Brain microvascular endothelial cell (primary cell): ENCODE data around the gene PRTFDC1.
"Not testable (repeated sequence)": the region's sequence is repeated elsewhere in the genome, so short reads cannot be mapped to it uniquely, and the experiment has no call there.

ENCODE experiments used
- DNase-seq: peaks from one replicate; pipeline ENCODE4 v3.0.0-alpha.2; 2020
- H3K27ac ChIP-seq: fragments of 250-450 bp; sonication (Bioruptor Pico); 2 replicates; pipeline ENCODE4 v1.5.1; 2020; ENCODE audit warnings: mild to moderate bottlenecking, moderate library complexity
- H3K27me3 ChIP-seq: fragments of 250-450 bp; sonication (Bioruptor Pico); replicated peaks from 2 replicates; pipeline ENCODE4 v1.5.1; 2020; ENCODE audit warnings: mild to moderate bottlenecking
- H3K36me3 ChIP-seq: fragments of 250-450 bp; sonication (Bioruptor Pico); replicated peaks from 2 replicates; pipeline ENCODE4 v1.5.1; 2020; ENCODE audit warnings: mild to moderate bottlenecking
- H3K4me3 ChIP-seq: 2 replicates; pipeline ENCODE4 v1.5.1; 2011; ENCODE audit warnings: low read depth, mild to moderate bottlenecking, control low read depth, low read length, moderate library complexity
- in situ Hi-C: cut with HindIII; loops from 2 replicates; pipeline ENCODE4 v1.10.0; 2017; ENCODE audit warnings: low sequenced_read_pairs, low pct_ligation_motif_present
- TF ChIP-seq, protein P1 (sequence below): IDR thresholded peaks from 2 replicates; pipeline ENCODE4 v1.5.1; 2011; ENCODE audit warnings: low read depth, mild to moderate bottlenecking, moderate library complexity, low read length, control low read depth, inconsistent platforms; ENCODE audit errors: missing control alignments

Gene PRTFDC1

DNA sequence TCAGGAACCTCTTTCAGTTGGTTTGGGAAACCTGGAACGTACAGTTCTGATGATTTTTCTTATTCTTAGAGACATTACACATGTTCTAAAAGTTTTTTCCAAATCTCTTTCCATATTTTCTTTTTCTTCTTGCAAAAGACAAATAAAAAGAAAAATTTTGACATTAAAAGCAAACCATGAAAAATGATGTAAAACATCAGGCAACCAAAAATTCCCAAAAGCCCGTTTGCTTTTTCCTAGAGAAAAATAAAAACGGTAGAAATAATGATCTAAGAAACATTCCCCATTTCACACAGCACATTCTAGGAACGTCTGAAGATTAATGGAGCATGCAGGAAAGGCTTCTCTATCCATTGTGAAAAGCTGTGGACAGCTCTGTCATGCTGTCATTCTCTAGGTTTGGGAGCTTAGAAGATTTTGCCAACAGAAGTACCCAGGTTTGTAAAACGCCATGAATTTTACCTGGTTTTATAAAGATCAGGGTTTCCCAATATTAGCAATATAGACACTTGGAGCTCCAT, 11.2 kb upstream of the PRTFDC1 start:
- TF ChIP-seq, protein P1, sequence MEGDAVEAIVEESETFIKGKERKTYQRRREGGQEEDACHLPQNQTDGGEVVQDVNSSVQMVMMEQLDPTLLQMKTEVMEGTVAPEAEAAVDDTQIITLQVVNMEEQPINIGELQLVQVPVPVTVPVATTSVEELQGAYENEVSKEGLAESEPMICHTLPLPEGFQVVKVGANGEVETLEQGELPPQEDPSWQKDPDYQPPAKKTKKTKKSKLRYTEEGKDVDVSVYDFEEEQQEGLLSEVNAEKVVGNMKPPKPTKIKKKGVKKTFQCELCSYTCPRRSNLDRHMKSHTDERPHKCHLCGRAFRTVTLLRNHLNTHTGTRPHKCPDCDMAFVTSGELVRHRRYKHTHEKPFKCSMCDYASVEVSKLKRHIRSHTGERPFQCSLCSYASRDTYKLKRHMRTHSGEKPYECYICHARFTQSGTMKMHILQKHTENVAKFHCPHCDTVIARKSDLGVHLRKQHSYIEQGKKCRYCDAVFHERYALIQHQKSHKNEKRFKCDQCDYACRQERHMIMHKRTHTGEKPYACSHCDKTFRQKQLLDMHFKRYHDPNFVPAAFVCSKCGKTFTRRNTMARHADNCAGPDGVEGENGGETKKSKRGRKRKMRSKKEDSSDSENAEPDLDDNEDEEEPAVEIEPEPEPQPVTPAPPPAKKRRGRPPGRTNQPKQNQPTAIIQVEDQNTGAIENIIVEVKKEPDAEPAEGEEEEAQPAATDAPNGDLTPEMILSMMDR: no peak
- in situ Hi-C loops: no loop called here
- no peak overlapping the region for H3K27ac ChIP-seq
- no peaks in the 10 kb centered on the region for H3K27me3 ChIP-seq
- no peak overlapping the region for H3K4me3 ChIP-seq
- no peaks in the 10 kb centered on the region for H3K36me3 ChIP-seq
- no peak for DNase-seq

DNA sequence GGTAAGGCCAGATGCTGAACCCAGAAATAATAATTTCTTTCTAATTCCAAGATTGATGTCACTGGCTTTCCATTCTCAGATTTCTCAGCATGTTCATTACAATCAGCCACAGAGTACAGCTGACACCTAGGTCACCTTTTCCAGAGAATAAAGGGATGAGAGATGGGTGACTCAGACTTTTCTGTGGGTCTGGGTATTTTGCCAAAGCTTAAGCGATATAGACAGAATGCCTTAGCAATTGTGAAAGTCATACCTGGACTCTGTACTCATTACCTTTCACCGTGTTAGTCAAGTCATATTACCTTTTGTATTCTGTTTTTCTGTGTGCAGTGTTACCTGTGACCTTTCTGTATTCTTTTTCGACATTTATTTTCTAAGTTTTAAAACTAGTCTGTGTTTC, 10.6 kb upstream of the PRTFDC1 start:
- TF ChIP-seq, protein P1: no peak
- Histone ChIP-seq H3K4me3 (no peak overlapping the region), H3K36me3 (no peaks in the 10 kb centered on the region), H3K27ac (no peak overlapping the region), H3K27me3 (no peaks in the 10 kb centered on the region)
- in situ Hi-C loops: no loop called here
- DNase-seq: peak; percentile 33

DNA sequence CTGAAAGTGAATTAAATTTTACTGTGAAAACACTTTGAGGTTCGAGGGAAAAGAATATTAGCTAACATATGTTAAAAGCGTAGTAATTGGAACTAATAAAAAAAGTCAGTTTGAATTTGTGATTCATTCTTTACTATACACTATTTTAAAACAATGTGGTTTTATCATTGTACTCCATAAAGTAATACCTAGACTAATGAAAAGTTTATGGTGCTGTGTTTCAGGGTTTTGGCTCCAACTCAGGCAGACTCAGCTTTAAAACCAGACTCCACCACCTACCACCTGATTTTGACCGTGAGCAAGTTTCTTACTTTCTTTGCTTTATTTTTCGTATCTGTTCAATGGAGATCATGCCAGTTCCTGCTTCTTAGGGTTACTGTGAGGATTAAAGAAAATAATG, 9.2 kb upstream of the PRTFDC1 start:
- Histone ChIP-seq H3K4me3 (no peak overlapping the region), H3K36me3 (no peaks in the 10 kb centered on the region), H3K27ac (no peak overlapping the region), H3K27me3 (no peaks in the 10 kb centered on the region)
- DNase-seq: no peak
- TF ChIP-seq, protein P1: no peak
- in situ Hi-C loops: no loop called here

GRCh38 chr10:24959382-24959730, 7.0 kb upstream of the PRTFDC1 start:
- TF ChIP-seq, protein P1: no peak
- in situ Hi-C loops: no loop called here
- no peaks in the 10 kb centered on the region for H3K36me3 ChIP-seq
- no peaks in the 10 kb centered on the region for H3K27me3 ChIP-seq
- no peak for DNase-seq
- no peak overlapping the region for H3K4me3 ChIP-seq
- H3K27ac ChIP-seq: peak overlapping the region; percentile 89

DNA sequence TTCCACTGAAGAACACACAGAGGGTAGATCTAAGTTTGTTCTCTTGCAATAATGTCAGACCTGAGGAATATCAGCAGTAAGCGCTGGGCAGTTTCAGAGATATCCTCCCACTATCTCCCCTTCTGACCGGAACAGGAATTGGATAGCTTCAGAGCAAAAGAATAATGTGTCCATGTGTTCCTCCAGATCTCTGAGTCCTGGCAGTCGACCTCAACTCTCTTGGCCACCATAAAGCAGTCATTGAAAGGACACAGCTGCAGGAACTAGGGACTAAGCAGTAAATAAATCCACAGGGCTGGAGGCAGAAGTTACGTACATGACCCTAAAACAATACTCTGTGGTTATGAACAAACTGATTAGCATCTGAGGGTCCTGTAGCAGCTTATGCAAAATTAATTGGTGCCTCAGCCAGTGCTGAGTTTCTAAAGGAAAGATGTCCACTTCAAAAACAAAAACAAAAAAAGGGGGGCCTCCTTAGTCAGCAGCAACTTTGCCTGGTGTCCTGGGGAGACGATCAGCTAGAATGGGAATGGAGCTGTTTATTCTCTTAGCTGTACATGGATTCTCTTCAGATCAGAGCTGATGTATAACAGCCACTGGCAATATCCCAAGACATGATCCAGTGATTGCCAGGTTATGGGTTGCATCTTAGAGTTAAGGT, 6.4 kb upstream of the PRTFDC1 start:
- TF ChIP-seq, protein P1: peak; percentile 4
- Histone ChIP-seq H3K27ac (peak overlapping the region; percentile 89), H3K36me3 (no peaks in the 10 kb centered on the region), H3K27me3 (no peaks in the 10 kb centered on the region), H3K4me3 (no peak overlapping the region)
- in situ Hi-C loops: no loop called here
- DNase-seq: peak; percentile 40

- Histone ChIP-seq H3K27ac (peak overlapping the region; percentile 89), H3K27me3 (no peaks in the 10 kb centered on the region), H3K4me3 (no peak overlapping the region), H3K36me3 (no peaks in the 10 kb centered on the region)
- TF ChIP-seq, protein P1: no peak
- DNase-seq: peak; percentile 66
- in situ Hi-C loops: no loop called here
Measured at GRCh38 chr10:24958091-24958720, 5.8 kb upstream of the PRTFDC1 start.

- H3K4me3 ChIP-seq, H3K36me3 ChIP-seq, H3K27me3 ChIP-seq, in situ Hi-C loops: not testable (repeated sequence)
- peak; percentile 51 for DNase-seq
- peak overlapping the region; percentile 89 for H3K27ac ChIP-seq
Measured at GRCh38 chr10:24957624-24958051, 5.2 kb upstream of the PRTFDC1 start.
